VCaP (cell line): Measurements from ENCODE around the gene ZNF763.
"Not testable (repeated sequence)": the region's sequence is repeated elsewhere in the genome, so short reads cannot be mapped to it uniquely, and the experiment has no call there.

ENCODE experiments used
- H3K27ac ChIP-seq: fragments of 450-650 bp; 2 replicates; pipeline ENCODE4 v1.5.1; 2017
- TF ChIP-seq, protein P1 (sequence below): fragments of 450-650 bp; conservative IDR thresholded peaks from 2 replicates; pipeline ENCODE4 v1.5.1; 2017; ENCODE audit warnings: mild to moderate bottlenecking, moderate library complexity

The ZNF763 gene

DNA sequence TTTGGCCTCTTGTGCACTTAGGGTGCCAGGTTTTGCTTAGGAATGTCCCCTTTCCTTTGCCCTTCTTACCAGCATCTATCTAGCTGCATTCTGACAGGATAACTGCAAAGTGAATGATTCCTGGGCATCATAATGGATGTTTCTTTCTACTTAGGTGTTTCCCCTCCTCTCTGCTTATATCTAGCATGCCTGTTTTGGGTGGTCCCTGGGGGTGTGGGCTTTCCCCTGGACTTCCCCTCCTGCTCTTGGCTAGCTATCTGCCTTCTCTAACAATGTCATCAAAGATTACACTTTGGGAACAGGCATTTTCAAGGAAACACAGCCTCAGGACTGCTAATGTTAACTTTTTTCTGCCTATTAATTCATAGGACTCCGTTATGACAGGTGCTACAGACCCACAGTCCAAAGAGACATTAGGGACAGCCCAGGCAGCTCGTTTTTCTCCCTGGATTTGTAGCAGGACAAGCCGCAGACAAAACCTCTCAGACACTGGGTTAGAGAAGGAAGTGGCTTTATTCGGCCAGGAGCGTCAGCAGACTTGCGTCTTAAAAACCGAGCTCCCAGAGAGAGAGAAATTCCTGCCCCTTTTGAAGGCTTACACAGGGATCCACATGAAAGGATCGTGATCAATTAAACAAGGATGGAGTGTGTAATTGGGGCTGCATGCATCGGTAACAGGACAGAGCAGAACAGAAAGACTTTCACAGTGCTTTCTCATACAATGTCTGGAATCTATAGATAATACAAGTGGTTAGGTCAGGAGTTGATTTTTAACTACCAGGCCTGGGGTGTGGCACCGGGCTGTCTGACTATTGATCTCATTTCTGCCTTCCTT is 22.6 kb upstream of the ZNF763 start:
- TF ChIP-seq, protein P1, sequence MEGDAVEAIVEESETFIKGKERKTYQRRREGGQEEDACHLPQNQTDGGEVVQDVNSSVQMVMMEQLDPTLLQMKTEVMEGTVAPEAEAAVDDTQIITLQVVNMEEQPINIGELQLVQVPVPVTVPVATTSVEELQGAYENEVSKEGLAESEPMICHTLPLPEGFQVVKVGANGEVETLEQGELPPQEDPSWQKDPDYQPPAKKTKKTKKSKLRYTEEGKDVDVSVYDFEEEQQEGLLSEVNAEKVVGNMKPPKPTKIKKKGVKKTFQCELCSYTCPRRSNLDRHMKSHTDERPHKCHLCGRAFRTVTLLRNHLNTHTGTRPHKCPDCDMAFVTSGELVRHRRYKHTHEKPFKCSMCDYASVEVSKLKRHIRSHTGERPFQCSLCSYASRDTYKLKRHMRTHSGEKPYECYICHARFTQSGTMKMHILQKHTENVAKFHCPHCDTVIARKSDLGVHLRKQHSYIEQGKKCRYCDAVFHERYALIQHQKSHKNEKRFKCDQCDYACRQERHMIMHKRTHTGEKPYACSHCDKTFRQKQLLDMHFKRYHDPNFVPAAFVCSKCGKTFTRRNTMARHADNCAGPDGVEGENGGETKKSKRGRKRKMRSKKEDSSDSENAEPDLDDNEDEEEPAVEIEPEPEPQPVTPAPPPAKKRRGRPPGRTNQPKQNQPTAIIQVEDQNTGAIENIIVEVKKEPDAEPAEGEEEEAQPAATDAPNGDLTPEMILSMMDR = no peak

DNA sequence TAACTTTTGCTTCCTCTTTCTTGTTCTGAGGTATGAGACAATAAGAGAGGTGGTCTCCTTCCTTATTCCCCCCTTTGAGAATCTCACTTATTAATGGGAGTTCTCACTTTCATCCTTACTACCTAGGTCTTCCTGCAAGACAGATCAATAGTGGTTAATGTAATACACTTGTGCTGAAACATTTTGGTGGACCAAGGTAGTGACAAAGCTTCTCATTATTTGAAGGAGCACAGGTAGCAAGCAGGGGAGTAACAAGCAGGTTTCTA is 22.1 kb upstream of the ZNF763 start:
- H3K27ac ChIP-seq = no peak overlapping the region
- TF ChIP-seq, protein P1 = no peak

More for the DNA sequence above, 22.6 kb upstream of the ZNF763 start:
- H3K27ac ChIP-seq = no peak overlapping the region

DNA sequence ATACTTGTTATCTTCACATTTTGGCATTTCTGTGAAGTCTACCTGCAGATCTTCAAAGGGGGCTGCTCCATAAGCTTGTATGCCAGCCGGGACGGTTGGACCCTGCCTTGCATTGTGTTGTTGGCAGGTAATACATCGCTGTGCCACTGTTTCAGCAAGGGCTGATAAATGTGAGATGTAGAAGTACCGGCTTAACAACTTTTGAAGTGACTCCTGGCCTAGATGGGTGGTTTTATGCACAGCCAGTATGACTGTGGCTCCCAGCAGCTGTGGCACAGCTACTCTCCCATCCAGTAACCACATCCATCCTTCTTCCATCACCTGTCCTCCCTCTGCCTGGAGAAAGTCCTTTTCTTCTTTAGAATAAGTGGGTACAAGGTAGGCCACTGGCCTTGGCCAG is 20.2 kb upstream of the ZNF763 start:
- TF ChIP-seq, protein P1 = no peak

DNA sequence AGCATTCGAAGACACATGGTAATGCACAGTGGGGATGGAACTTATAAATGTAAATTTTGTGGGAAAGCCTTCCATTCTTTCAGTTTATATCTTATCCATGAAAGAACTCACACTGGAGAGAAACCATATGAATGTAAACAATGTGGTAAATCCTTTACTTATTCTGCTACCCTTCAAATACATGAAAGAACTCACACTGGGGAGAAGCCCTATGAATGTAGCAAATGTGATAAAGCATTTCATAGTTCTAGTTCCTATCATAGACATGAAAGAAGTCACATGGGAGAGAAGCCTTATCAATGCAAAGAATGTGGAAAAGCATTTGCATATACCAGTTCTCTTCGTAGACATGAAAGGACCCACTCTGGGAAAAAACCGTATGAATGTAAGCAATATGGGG is 16.2 kb upstream of the ZNF763 start:
- H3K27ac ChIP-seq = no peak overlapping the region
- TF ChIP-seq, protein P1 = no peak

More for the DNA sequence above, 20.2 kb upstream of the ZNF763 start:
- no peak overlapping the region for H3K27ac ChIP-seq

DNA sequence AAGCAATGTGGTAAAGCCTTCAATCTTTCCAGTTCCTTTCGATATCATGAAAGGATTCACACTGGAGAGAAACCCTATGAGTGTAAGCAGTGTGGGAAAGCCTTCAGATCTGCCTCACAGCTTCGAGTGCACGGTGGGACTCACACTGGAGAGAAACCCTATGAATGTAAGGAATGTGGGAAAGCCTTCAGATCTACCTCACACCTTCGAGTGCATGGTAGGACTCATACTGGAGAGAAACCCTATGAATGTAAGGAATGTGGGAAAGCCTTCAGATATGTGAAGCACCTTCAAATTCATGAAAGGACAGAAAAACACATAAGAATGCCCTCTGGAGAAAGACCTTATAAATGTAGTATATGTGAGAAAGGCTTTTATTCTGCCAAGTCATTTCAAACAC is 15.6 kb upstream of the ZNF763 start:
- H3K27ac ChIP-seq = no peak overlapping the region
- TF ChIP-seq, protein P1 = no peak

DNA sequence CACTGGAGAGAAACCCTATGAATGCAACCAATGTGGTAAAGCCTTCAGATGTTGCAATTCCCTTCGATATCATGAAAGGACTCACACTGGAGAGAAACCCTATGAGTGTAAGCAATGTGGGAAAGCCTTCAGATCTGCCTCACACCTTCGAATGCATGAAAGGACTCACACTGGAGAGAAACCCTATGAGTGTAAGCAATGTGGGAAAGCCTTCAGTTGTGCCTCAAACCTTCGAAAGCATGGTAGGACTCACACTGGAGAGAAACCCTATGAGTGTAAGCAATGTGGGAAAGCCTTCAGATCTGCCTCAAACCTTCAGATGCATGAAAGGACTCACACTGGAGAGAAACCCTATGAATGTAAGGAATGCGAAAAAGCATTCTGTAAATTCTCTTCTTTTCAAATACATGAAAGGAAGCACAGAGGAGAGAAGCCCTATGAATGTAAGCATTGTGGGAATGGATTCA is 15.2 kb upstream of the ZNF763 start:
- not testable (repeated sequence) for H3K27ac ChIP-seq

DNA sequence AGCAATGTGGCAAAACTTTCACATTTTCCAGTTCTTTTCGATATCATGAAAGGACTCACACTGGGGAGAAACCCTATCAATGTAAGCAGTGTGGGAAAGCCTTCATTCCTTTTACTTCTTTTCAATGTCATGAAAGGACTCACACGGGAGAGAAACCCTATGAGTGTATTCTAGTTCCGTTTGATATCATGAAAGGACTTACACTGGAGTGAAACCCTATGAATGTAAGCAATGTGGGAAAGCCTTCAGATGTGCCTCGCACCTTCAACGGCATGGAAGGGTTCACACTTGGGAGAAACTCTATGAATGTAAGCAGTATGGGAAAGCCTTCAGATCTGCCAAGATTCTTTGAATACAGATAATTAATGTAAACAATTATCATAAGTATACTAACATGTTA is 14.5 kb upstream of the ZNF763 start:
- TF ChIP-seq, protein P1 = no peak
- H3K27ac ChIP-seq = no peak overlapping the region

DNA sequence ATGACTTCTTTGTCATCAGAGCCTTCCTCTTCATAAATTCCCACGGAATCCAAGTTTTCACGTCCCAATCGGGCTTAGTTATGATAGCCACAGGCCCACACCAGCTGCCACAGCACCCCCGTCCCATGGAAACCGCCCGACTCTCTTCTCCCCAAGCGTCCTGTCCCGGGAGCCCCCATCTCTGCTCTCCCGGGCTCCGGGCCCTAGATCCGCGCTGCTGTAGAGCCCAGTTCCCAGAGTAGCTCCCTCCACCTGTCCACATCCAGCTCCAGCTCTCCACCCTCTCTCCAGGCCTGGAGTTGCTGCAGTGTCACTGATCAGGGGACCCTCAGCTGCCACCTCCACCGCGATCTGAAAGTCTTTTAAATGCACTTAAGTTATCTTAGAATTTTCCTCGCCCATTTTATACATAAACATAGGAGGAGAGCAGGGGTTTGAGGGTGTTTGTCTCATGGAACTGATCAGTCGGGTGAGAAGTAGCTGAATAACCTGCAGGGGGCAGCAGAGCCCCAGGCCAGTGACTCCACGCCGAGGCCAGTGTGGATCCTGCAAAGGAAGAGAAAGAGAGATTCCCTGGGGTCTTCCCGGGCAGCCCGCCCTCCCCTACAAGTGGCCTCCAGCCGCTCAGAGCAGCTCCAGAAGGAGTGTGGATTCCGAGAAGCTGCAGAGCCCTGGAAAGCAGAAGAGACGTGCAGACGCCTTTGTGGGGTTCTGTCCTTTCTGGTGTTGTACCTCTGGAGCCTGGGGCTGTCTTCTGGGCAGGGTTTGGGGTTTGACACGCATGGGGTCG is 1.1 kb upstream of the ZNF763 start:
- TF ChIP-seq, protein P1 = peak; percentile 89
- peak overlapping the region; percentile 87 for H3K27ac ChIP-seq
